Trophoblast cell (in vitro differentiated cells and primary cell): ENCODE measurements around the gene SLIT1.

Experiments used
- DNase-seq, 2 donors: peaks; one replicate each; pipeline ENCODE4 v3.0.0-alpha.2; 2016
- H2AFZ ChIP-seq: 2 replicates; pipeline ENCODE4 v1.6.1; 2013; ENCODE audit warnings: low read length, moderate library complexity, mild to moderate bottlenecking; ENCODE audit not compliant: insufficient read depth, poor library complexity
- H2AK5ac ChIP-seq: 2 replicates; pipeline ENCODE4 v1.6.1; 2013; ENCODE audit warnings: mild to moderate bottlenecking, low read length
- H2BK120ac ChIP-seq: 2 replicates; pipeline ENCODE4 v1.6.1; 2013; ENCODE audit warnings: low read length, mild to moderate bottlenecking, moderate library complexity; ENCODE audit not compliant: insufficient read depth, poor library complexity
- H2BK12ac ChIP-seq: 2 replicates; pipeline ENCODE4 v1.6.1; 2013; ENCODE audit warnings: mild to moderate bottlenecking, low read length, moderate library complexity
- H2BK5ac ChIP-seq: 2 replicates; pipeline ENCODE4 v1.6.1; 2013; ENCODE audit warnings: low read length, low read depth, moderate library complexity, mild to moderate bottlenecking; ENCODE audit not compliant: poor library complexity
- H3K14ac ChIP-seq: 2 replicates; pipeline ENCODE4 v1.6.1; 2013; ENCODE audit warnings: mild to moderate bottlenecking, low read length
- H3K18ac ChIP-seq: 2 replicates; pipeline ENCODE4 v1.6.1; 2013; ENCODE audit warnings: mild to moderate bottlenecking, low read length
- H3K23ac ChIP-seq: 2 replicates; pipeline ENCODE4 v1.6.1; 2013; ENCODE audit warnings: low read length
- H3K27ac ChIP-seq: 2 replicates; pipeline ENCODE4 v1.5.1; 2013; ENCODE audit warnings: low read depth, mild to moderate bottlenecking, inconsistent platforms, low read length, moderate library complexity
- H3K27me3 ChIP-seq: 2 replicates; pipeline ENCODE4 v1.6.1; 2013; ENCODE audit warnings: inconsistent platforms, mild to moderate bottlenecking, low read length, moderate library complexity; ENCODE audit not compliant: insufficient read depth
- H3K36me3 ChIP-seq, 2 experiments: 1 replicate in 1 of 2; 2 replicates in 1 of 2; pipeline ENCODE4 v1.6.1; 2013; ENCODE audit warnings: low read length in 2 of 2, mild to moderate bottlenecking in 2 of 2, moderate library complexity in 1 of 2; ENCODE audit not compliant: insufficient read depth in 2 of 2, control insufficient read depth in 1 of 2
- H3K4ac ChIP-seq: 2 replicates; pipeline ENCODE4 v1.6.1; 2013; ENCODE audit warnings: low read depth, mild to moderate bottlenecking, low read length, moderate library complexity
- H3K4me1 ChIP-seq, 2 experiments: 1 replicate in 1 of 2; 2 replicates in 1 of 2; pipeline ENCODE4 v1.6.1; 2013; ENCODE audit warnings: low read length in 2 of 2, mild to moderate bottlenecking in 2 of 2, moderate library complexity in 1 of 2; ENCODE audit not compliant: insufficient read depth in 2 of 2, control insufficient read depth in 1 of 2
- H3K4me2 ChIP-seq: 2 replicates; pipeline ENCODE4 v1.6.1; 2013; ENCODE audit warnings: inconsistent platforms, mild to moderate bottlenecking, low read length, moderate library complexity
- H3K4me3 ChIP-seq: 2 replicates; pipeline ENCODE4 v1.5.1; 2013; ENCODE audit warnings: mild to moderate bottlenecking, low read depth, low read length, inconsistent platforms
- H3K79me1 ChIP-seq: one replicate; pipeline ENCODE4 v1.6.1; 2013; ENCODE audit warnings: low read length
- H3K79me2 ChIP-seq: 2 replicates; pipeline ENCODE4 v1.6.1; 2013; ENCODE audit warnings: low read length, mild to moderate bottlenecking; ENCODE audit not compliant: control insufficient read depth, insufficient read depth, poor library complexity
- H3K9ac ChIP-seq: 2 replicates; pipeline ENCODE4 v1.6.1; 2013; ENCODE audit warnings: mild to moderate bottlenecking, low read length
- H3K9me3 ChIP-seq: 2 replicates; pipeline ENCODE4 v1.6.1; 2013; ENCODE audit warnings: low read depth, mild to moderate bottlenecking, control low read depth, inconsistent platforms, low read length; ENCODE audit not compliant: insufficient read depth
- H4K12ac ChIP-seq: 2 replicates; pipeline ENCODE4 v1.6.1; 2013; ENCODE audit warnings: low read depth, mild to moderate bottlenecking, low read length, moderate library complexity
- H4K8ac ChIP-seq: 2 replicates; pipeline ENCODE4 v1.6.1; 2013; ENCODE audit warnings: low read depth, mild to moderate bottlenecking, low read length, moderate library complexity
- H4K91ac ChIP-seq: one replicate; pipeline ENCODE4 v1.6.1; 2013; ENCODE audit warnings: low read depth, mild to moderate bottlenecking, low read length, moderate library complexity
- WGBS: extraction: QIAGEN DNeasy Blood & Tissue Kit; methylation state at CpG from one replicate; pipeline ENCODE4 v1.1.7; 2013; ENCODE audit warnings: missing lambda C conversion rate; ENCODE audit not compliant: insufficient read length, insufficient coverage; ENCODE audit errors: extremely low coverage; 5-methylcytosine and 5-hydroxymethylcytosine counted together

The SLIT1 gene

GRCh38 chr10:97178074-97178473 is 7.7 kb downstream of the SLIT1 start:
- Histone ChIP-seq H3K18ac (no peak overlapping the region), H3K79me2 (no peaks in the 10 kb centered on the region), H3K9ac (no peak overlapping the region), H3K36me3 (no peaks in the 10 kb centered on the region), H3K79me1 (no peaks in the 10 kb centered on the region), H3K23ac (no peak overlapping the region), H3K4me3 (no peak overlapping the region), H3K4me2 (no peak overlapping the region), H2BK5ac (no peak overlapping the region), H2BK12ac (no peak overlapping the region), H2BK120ac (no peak overlapping the region), H3K27ac (no peak overlapping the region), H3K27me3 (peaks cover 3% of the 10 kb centered on the region), H4K12ac (no peak overlapping the region), H2AK5ac (no peak overlapping the region), H3K14ac (no peak overlapping the region), H4K8ac (no peak overlapping the region), H3K4ac (no peak overlapping the region), H3K9me3 (no peaks in the 10 kb centered on the region), H3K4me1 (no peaks in the 10 kb centered on the region), H2AFZ (no peak overlapping the region), H4K91ac (no peak overlapping the region)
- WGBS = no CpG with 5 or more reads among the region's 5 CpGs
- DNase-seq = no peak

GRCh38 chr10:97176226-97176625 is 9.5 kb downstream of the SLIT1 start:
- no peak overlapping the region for H3K9ac ChIP-seq
- no peaks in the 10 kb centered on the region for H3K79me1 ChIP-seq
- H4K12ac ChIP-seq = no peak overlapping the region
- no peak overlapping the region for H2BK120ac ChIP-seq
- H2BK12ac ChIP-seq = no peak overlapping the region
- no peak overlapping the region for H2AFZ ChIP-seq
- no peak overlapping the region for H3K18ac ChIP-seq
- DNase-seq = no peak
- no peak overlapping the region for H3K4me2 ChIP-seq
- no peak overlapping the region for H2BK5ac ChIP-seq
- no peaks in the 10 kb centered on the region for H3K36me3 ChIP-seq
- no peaks in the 10 kb centered on the region for H3K79me2 ChIP-seq
- peaks cover 3% of the 10 kb centered on the region for H3K27me3 ChIP-seq
- no peak overlapping the region for H4K91ac ChIP-seq
- no peak overlapping the region for H3K4ac ChIP-seq
- H2AK5ac ChIP-seq = no peak overlapping the region
- WGBS = no CpG with 5 or more reads among the region's 5 CpGs
- no peak overlapping the region for H3K4me3 ChIP-seq
- no peaks in the 10 kb centered on the region for H3K4me1 ChIP-seq
- no peak overlapping the region for H4K8ac ChIP-seq
- H3K27ac ChIP-seq = no peak overlapping the region
- no peaks in the 10 kb centered on the region for H3K9me3 ChIP-seq
- H3K14ac ChIP-seq = no peak overlapping the region
- H3K23ac ChIP-seq = no peak overlapping the region

GRCh38 chr10:97175586-97175985 is 10.2 kb downstream of the SLIT1 start:
- H3K4me2 ChIP-seq = no peak overlapping the region
- H3K23ac ChIP-seq = no peak overlapping the region
- no peak overlapping the region for H2BK5ac ChIP-seq
- no CpG with 5 or more reads among the region's 4 CpGs for WGBS
- DNase-seq = no peak
- H3K27ac ChIP-seq = no peak overlapping the region
- no peak overlapping the region for H4K12ac ChIP-seq
- H2AFZ ChIP-seq = no peak overlapping the region
- no peak overlapping the region for H3K4me3 ChIP-seq
- no peaks in the 10 kb centered on the region for H3K9me3 ChIP-seq
- H3K18ac ChIP-seq = no peak overlapping the region
- H3K9ac ChIP-seq = no peak overlapping the region
- H3K27me3 ChIP-seq = peaks cover 3% of the 10 kb centered on the region
- H4K91ac ChIP-seq = no peak overlapping the region
- H3K79me1 ChIP-seq = no peaks in the 10 kb centered on the region
- no peak overlapping the region for H3K4ac ChIP-seq
- no peaks in the 10 kb centered on the region for H3K79me2 ChIP-seq
- H3K14ac ChIP-seq = no peak overlapping the region
- no peak overlapping the region for H2AK5ac ChIP-seq
- H2BK120ac ChIP-seq = no peak overlapping the region
- H3K36me3 ChIP-seq = no peaks in the 10 kb centered on the region
- no peak overlapping the region for H2BK12ac ChIP-seq
- no peaks in the 10 kb centered on the region for H3K4me1 ChIP-seq
- H4K8ac ChIP-seq = no peak overlapping the region

- Histone ChIP-seq H4K91ac (no peak overlapping the region), H4K8ac (no peak overlapping the region)
Measured at GRCh38 chr10:97174941-97175340, 10.8 kb downstream of the SLIT1 start.

More at GRCh38 chr10:97174941-97175340, 10.8 kb downstream of the SLIT1 start:
- H3K9ac ChIP-seq = no peak overlapping the region
- no peak overlapping the region for H2AFZ ChIP-seq
- H3K23ac ChIP-seq = no peak overlapping the region
- H3K79me1 ChIP-seq = no peaks in the 10 kb centered on the region
- DNase-seq = no peak
- no peak overlapping the region for H3K14ac ChIP-seq
- H3K4me2 ChIP-seq = no peak overlapping the region
- H3K4me1 ChIP-seq = no peaks in the 10 kb centered on the region
- H2BK120ac ChIP-seq = no peak overlapping the region
- H3K79me2 ChIP-seq = no peaks in the 10 kb centered on the region
- H3K27me3 ChIP-seq = peaks cover 3% of the 10 kb centered on the region
- no peaks in the 10 kb centered on the region for H3K36me3 ChIP-seq
- no peaks in the 10 kb centered on the region for H3K9me3 ChIP-seq
- H2BK5ac ChIP-seq = no peak overlapping the region
- H3K4ac ChIP-seq = no peak overlapping the region
- H3K27ac ChIP-seq = no peak overlapping the region
- no peak overlapping the region for H4K12ac ChIP-seq
- no peak overlapping the region for H3K4me3 ChIP-seq
- no peak overlapping the region for H2AK5ac ChIP-seq
- H2BK12ac ChIP-seq = no peak overlapping the region
- no peak overlapping the region for H3K18ac ChIP-seq
